Spleen (tissue), 7 donors: ENCODE results near the gene RBAK.

Experiments
- POLR2A ChIP-seq, 3 donors: fragments of 450-650 bp; IDR thresholded peaks; one replicate each; pipeline ENCODE4 v1.5.1; 2017; ENCODE audit warnings: antibody characterized with exemption in 3 of 3, mild to moderate bottlenecking in 1 of 3
- POLR2AphosphoS5 ChIP-seq, 3 donors: sonication (generic); formaldehyde crosslinking; IDR thresholded peaks; one replicate each; pipeline ENCODE4 v1.5.1; 2017; ENCODE audit warnings: antibody characterized with exemption in 3 of 3
- TF ChIP-seq, protein P1 (sequence below), 11 experiments: fragments of 200-600 bp in 7 of 11; fragments of 450-650 bp in 4 of 11; sonication (generic) in 4 of 11; IDR thresholded peaks in 8 of 11; conservative IDR thresholded peaks in 3 of 11; 1 replicate in 7 of 11; 2 replicates in 4 of 11; pipeline versions ENCODE4 v1.4.0 to v1.8.0; 2016 to 2021; ENCODE audit warnings: antibody characterized with exemption in 11 of 11, inconsistent platforms in 4 of 11, mild to moderate bottlenecking in 1 of 11
- donor health status: DM: no; HTN: no; CAD: no; lungs with moderate emphysema.
- donor health status: DM: no; HTN: no; CAD: no.
- donor health status: DM: no; HTN: no; CAD: no.

DNA sequence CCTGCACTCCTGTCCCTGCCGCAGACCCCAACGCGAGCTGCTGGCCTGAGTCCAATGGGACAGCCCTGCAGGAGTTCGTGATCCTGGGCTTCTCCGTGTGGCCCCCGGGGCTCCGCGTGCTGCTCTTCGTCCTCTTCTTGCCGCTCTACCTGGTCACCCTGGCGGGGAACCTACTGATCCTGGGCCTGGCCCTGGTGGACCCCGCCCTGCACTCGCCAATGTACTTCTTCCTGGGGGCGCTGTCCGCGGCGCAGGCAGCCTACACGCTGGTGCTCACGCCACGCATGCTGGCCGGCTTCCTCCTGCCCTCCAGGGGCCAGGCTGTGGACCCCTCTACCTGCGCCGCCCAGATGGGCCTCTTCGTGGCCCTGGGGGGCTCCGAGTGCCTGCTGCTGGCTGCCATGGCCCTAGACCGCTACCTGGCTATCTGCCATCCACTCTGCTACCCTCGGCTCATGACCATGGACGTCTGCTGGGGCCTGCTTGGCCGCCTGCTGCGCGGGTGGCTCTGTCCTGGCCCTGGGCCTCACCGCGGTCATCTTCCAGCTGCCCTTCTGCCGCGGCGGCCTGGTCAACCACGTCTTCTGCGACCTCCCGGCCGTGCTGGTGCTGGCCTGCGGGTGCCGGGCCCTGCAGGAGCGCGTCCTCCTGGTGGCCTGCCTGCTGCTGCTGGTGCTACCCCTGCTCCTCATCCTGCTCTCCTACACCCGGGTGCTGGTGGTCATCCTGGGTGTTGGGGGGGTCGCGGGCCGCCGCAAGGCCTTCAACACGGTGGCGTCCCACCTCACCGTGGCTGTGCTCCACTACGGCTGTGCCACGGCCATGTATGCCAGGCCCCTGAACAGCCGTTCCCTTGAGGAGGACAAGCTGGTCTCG lies 71.7 kb downstream of the RBAK start:
- TF ChIP-seq, protein P1, sequence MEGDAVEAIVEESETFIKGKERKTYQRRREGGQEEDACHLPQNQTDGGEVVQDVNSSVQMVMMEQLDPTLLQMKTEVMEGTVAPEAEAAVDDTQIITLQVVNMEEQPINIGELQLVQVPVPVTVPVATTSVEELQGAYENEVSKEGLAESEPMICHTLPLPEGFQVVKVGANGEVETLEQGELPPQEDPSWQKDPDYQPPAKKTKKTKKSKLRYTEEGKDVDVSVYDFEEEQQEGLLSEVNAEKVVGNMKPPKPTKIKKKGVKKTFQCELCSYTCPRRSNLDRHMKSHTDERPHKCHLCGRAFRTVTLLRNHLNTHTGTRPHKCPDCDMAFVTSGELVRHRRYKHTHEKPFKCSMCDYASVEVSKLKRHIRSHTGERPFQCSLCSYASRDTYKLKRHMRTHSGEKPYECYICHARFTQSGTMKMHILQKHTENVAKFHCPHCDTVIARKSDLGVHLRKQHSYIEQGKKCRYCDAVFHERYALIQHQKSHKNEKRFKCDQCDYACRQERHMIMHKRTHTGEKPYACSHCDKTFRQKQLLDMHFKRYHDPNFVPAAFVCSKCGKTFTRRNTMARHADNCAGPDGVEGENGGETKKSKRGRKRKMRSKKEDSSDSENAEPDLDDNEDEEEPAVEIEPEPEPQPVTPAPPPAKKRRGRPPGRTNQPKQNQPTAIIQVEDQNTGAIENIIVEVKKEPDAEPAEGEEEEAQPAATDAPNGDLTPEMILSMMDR (IDR thresholded peaks at IDR 0.05 in 8 of 11, conservative IDR thresholded peaks at IDR 0.05 in 3 of 11), result no peak
- TF ChIP-seq POLR2AphosphoS5 (IDR thresholded peaks at IDR 0.05) (no peak), POLR2A (IDR thresholded peaks at IDR 0.05) (no peak)
